ENCODE results near the gene SUGP1.

Gene SUGP1

DNA sequence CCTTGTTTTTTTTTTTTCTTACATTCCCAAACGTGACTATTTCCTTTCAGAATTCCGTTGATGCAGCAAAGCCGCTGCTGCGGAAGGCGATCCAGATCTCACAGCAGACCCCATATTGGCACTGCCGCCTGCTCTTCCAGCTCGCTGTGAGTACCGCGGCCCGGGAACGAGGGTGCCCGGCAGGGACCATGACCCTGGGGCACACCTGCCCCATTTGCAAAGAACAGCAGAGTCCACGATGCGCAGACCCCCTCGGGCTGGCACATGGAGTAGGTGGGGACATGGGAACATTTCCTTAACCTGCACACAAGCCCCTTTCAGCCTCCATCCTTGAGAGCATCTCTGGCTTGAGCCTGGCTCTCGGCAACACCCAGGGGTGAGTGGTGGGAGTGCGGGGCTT, 16.8 kb upstream of the SUGP1 start:
- H3K36me3 ChIP-seq (ENCODE audit: insufficient read depth, low read length), result peaks cover 64% of the 10 kb centered on the region
- H3K4me1 ChIP-seq (ENCODE audit: control insufficient read depth, insufficient read depth, low read length), result peaks cover 6% of the 10 kb centered on the region
- H3K27me3 ChIP-seq (ENCODE audit: control insufficient read depth, insufficient read depth, low read length), result no peaks in the 10 kb centered on the region
- no peaks in the 10 kb centered on the region for H3K9me3 ChIP-seq (replicated peaks; ENCODE audit: low read length)
- H3K4me3 ChIP-seq (ENCODE audit: low read length), result no peak overlapping the region
- H3K4me2 ChIP-seq (ENCODE audit: low read length), result no peak overlapping the region
- no peak overlapping the region for H3K9ac ChIP-seq (ENCODE audit: low read depth, low read length)

DNA sequence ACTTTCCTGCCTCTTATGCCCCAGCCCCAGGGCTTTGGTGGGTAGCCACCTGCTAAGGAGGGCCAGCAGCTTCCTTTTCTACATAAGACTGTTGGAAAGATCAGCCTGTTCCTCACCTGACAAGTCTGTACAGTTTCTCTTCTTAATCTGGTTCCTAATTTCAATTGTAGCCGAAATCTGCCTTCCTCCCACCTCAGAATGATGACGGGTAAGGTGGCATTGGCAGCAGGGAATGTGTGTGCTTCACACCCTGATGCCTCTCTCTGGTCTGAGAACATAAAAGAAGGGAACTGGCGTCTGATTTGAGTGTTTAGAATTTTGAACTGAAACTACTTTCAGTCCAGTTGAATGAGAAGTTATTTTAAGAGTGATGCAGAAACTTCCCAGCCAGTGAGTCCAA, 16.3 kb upstream of the SUGP1 start:
- H3K4me1 ChIP-seq (ENCODE audit: control insufficient read depth, insufficient read depth, low read length), result peaks cover 6% of the 10 kb centered on the region
- no peak overlapping the region for H3K9ac ChIP-seq (ENCODE audit: low read depth, low read length)
- H3K4me2 ChIP-seq (ENCODE audit: low read length), result no peak overlapping the region
- H3K4me3 ChIP-seq (ENCODE audit: low read length), result no peak overlapping the region
- no peaks in the 10 kb centered on the region for H3K27me3 ChIP-seq (ENCODE audit: control insufficient read depth, insufficient read depth, low read length)
- peaks cover 62% of the 10 kb centered on the region for H3K36me3 ChIP-seq (ENCODE audit: insufficient read depth, low read length)
- H3K9me3 ChIP-seq (replicated peaks; ENCODE audit: low read length), result no peaks in the 10 kb centered on the region

DNA sequence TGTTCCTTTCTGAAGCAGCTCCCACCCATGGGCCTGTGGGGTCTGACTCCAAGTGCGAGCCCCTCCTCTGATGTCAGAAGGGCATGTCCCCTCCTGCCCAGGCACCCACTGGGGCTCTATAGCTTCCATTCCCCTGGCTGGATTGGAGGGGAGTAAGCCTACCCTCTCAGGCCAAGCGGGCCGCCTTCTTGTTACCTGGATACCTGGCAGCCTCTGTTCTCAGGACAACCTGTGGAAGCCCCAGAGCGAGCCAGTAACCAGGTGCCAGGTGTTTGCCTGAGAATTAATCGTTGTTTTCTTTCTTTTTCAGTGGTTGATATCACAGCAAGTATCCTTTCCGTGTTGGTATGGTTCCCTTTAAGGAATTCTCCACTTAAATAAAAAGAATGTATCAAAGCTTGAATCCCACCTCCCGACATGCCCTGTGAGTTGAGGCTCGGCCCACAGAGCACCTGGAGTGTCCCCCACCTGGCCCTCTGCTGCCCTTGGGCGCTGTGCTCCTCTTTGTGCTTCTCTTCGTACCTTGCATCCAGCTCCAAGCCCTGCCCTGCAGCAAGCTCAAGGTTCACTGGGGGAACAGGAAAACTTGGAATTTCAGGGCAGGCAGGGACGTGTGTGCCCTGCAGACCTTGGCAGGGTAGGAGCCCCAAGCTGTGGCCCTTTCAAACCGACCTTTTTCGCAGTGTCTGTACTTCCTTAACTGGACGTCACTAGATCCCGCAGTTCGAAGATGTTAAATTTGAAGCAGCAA, 15.3 kb upstream of the SUGP1 start:
- Histone ChIP-seq H3K9ac (ENCODE audit: low read depth, low read length) (no peak overlapping the region), H3K36me3 (ENCODE audit: insufficient read depth, low read length) (peaks cover 58% of the 10 kb centered on the region), H3K9me3 (replicated peaks; ENCODE audit: low read length) (no peaks in the 10 kb centered on the region), H3K4me1 (ENCODE audit: control insufficient read depth, insufficient read depth, low read length) (peaks cover 6% of the 10 kb centered on the region), H3K4me2 (ENCODE audit: low read length) (no peak overlapping the region), H3K4me3 (ENCODE audit: low read length) (no peak overlapping the region), H3K27me3 (ENCODE audit: control insufficient read depth, insufficient read depth, low read length) (no peaks in the 10 kb centered on the region)

DNA sequence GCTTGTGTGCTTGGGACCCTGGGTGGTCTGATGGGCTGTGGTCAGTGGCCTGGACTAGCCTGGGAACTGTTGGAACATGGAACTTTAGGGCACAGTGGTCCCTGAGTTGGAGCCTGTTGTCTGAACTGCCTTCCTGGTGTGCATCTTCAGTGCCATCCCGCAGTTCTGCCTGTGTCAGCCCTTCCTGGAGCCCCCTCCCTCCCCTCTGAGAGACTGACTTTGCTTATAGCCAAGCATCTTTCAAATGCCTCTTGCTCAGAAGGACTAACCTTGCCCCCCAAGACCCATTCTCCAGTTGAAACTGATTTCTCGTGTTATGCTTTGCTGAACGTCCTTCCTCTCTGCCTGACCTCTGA, 14.7 kb upstream of the SUGP1 start:
- Histone ChIP-seq H3K4me1 (ENCODE audit: control insufficient read depth, insufficient read depth, low read length) (peaks cover 6% of the 10 kb centered on the region), H3K27me3 (ENCODE audit: control insufficient read depth, insufficient read depth, low read length) (no peaks in the 10 kb centered on the region), H3K4me3 (ENCODE audit: low read length) (no peak overlapping the region), H3K9me3 (replicated peaks; ENCODE audit: low read length) (no peaks in the 10 kb centered on the region), H3K4me2 (ENCODE audit: low read length) (no peak overlapping the region), H3K36me3 (ENCODE audit: insufficient read depth, low read length) (peaks cover 58% of the 10 kb centered on the region), H3K9ac (ENCODE audit: low read depth, low read length) (no peak overlapping the region)

DNA sequence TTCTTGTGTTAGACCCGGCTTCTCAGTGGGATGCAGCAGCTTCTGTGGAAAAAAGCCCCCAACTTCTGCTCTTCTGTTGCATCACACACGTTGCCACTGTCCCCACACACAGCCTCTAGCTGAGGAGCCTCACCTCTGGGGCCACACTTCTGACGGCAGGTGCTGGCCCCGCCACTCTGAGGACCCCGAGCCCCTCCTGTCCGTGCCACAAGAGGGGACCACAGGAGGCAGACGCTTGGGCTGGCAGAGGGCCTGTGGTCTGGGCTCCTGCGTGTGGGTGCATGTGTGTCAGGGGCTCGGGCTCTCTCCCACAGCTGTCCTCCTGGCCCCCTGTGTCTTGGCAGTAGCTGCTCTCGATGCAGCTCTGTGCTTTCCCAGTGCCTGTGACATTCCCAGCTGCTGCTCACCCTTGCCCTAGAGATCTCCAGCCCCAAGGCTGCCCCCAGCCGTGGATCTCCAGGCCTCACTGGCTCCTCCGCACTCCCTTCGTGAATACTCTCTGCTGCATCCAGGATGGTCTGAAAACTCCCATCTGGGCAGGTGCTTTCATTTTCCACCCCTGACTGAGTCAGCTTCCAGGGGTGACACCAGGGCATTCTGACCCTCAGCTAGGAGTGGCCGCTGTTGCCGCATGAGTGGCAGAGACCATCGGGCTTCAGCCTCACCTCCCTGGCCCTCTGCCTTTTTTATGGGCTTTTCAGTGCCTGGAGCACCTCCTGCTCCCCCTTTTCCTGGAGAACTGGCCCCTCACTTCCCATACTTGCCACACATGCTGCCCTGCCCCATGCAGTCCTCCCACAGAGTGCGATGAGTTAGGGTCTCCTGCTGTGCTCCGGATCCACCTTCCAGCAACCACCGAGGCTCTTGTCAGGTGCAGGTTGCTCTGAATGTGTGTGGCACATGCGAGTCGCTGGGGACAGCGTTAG, 14.0 kb upstream of the SUGP1 start:
- H3K9ac ChIP-seq (ENCODE audit: low read depth, low read length), result no peak overlapping the region
- H3K27me3 ChIP-seq (ENCODE audit: control insufficient read depth, insufficient read depth, low read length), result no peaks in the 10 kb centered on the region
- H3K4me2 ChIP-seq (ENCODE audit: low read length), result no peak overlapping the region
- H3K4me3 ChIP-seq (ENCODE audit: low read length), result no peak overlapping the region
- H3K36me3 ChIP-seq (ENCODE audit: insufficient read depth, low read length), result peaks cover 59% of the 10 kb centered on the region
- no peaks in the 10 kb centered on the region for H3K9me3 ChIP-seq (replicated peaks; ENCODE audit: low read length)
- peaks cover 6% of the 10 kb centered on the region for H3K4me1 ChIP-seq (ENCODE audit: control insufficient read depth, insufficient read depth, low read length)

DNA sequence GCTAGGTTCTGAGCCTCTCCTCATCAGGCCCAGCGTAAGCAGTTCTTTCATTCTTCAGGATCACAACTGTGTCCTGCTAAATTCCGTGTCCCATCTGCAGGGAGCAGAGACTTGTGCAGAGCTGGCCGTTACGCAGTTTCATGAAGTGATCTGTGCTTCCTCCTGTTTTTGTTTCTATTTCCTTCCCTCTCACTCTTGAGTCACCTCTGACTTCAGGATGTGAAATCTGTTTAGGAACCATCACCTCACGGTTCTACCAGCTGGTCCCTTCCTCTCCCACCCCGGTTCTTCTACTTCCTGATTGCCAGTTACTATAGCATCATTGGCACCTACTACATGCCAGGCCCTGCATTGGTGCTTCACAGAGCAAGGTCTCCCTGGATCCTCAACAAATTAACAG, 8.8 kb upstream of the SUGP1 start:
- no peaks in the 10 kb centered on the region for H3K27me3 ChIP-seq (ENCODE audit: control insufficient read depth, insufficient read depth, low read length)
- no peak overlapping the region for H3K4me2 ChIP-seq (ENCODE audit: low read length)
- H3K36me3 ChIP-seq (ENCODE audit: insufficient read depth, low read length), result peaks cover 32% of the 10 kb centered on the region
- no peak overlapping the region for H3K4me3 ChIP-seq (ENCODE audit: low read length)
- H3K9me3 ChIP-seq (replicated peaks; ENCODE audit: low read length), result no peaks in the 10 kb centered on the region
- H3K4me1 ChIP-seq (ENCODE audit: control insufficient read depth, insufficient read depth, low read length), result no peaks in the 10 kb centered on the region
- no peak overlapping the region for H3K9ac ChIP-seq (ENCODE audit: low read depth, low read length)

DNA sequence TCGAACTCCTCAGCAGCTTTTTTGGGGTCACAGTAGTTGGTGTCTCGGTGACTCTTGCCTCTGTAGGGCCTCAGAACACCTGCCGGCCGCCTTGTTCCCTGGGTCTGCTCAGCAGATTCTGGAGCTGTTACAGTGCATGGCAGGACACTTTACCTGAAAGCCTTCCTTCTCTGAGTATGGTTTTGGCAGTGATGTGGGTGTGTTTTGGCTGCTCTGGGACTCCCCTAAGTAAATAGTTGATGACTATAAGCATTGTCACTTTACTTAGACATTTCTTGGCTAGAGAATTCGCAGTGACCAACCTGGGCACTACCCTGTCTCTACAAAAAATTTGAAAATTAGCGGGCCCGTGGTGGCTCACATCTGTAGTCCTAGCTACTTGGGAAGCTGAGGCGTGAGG, 7.4 kb upstream of the SUGP1 start:
- Histone ChIP-seq H3K4me3 (ENCODE audit: low read length) (no peak overlapping the region), H3K9ac (ENCODE audit: low read depth, low read length) (no peak overlapping the region), H3K4me1 (ENCODE audit: control insufficient read depth, insufficient read depth, low read length) (peaks cover 6% of the 10 kb centered on the region), H3K27me3 (ENCODE audit: control insufficient read depth, insufficient read depth, low read length) (no peaks in the 10 kb centered on the region), H3K4me2 (ENCODE audit: low read length) (no peak overlapping the region), H3K9me3 (replicated peaks; ENCODE audit: low read length) (no peaks in the 10 kb centered on the region), H3K36me3 (ENCODE audit: insufficient read depth, low read length) (peaks cover 29% of the 10 kb centered on the region)

DNA sequence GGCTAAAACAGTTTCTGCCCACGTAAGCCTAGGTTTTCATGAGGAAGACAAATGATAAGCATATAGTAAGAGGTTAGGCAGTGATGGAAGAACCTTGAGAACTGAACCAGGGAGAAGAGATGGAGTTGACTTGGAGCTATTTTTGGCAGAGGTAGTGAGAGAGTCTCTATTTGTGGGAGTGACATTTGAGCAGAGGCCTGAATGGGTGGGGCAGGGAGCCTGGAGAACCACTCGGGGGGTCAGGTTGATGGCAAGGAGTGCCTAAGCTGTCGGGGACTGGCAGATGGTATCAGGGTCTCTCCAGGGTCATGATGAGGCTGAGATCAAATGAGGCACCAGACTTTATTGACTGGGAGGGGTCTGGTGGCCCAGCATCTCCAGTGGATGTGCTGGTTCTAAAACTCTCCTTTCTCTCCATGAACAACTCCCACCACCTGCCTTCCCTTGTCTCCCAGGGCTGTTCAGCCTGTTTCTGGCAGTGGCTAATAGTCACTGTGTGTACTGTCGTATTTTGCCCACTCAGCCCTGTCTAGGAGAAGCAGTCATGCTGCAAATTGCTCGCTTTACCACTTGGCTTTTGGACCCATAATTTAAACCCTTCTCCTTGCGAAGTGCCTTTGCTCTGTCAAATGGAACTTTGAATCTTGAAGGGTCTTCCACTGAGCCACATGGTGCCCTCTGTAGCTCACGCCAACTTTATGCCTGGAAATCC, 3.9 kb upstream of the SUGP1 start:
- peaks cover 17% of the 10 kb centered on the region for H3K36me3 ChIP-seq (ENCODE audit: insufficient read depth, low read length)
- H3K27me3 ChIP-seq (ENCODE audit: control insufficient read depth, insufficient read depth, low read length), result no peaks in the 10 kb centered on the region
- peak overlapping the region; percentile 11 for H3K4me2 ChIP-seq (ENCODE audit: low read length)
- H3K4me3 ChIP-seq (ENCODE audit: low read length), result no peak overlapping the region
- H3K9ac ChIP-seq (ENCODE audit: low read depth, low read length), result no peak overlapping the region
- H3K9me3 ChIP-seq (replicated peaks; ENCODE audit: low read length), result no peaks in the 10 kb centered on the region
- peaks cover 16% of the 10 kb centered on the region for H3K4me1 ChIP-seq (ENCODE audit: control insufficient read depth, insufficient read depth, low read length)

DNA sequence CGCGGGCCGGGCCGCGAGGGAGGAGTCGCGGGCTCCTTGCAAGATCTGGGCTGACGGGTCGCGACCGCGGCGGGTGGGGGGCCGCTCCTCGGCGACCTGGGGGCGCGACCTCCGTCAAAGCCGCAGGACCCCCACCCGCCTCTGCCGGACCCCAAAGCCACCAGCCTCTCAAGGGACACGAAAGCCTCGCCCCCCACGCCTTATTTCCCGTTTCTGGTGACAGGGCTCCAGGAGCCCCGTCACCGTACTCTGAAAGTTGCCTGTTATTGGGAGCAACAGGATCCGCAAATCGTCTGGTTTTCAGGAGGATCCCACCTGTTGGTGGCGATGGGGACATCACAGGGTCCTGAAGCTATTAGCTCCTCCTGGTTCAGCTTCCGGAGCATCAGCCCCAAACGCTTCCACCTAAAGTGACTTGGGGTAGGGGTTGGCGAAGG, 850 bp upstream of the SUGP1 start:
- H3K36me3 ChIP-seq (ENCODE audit: insufficient read depth, low read length), result peaks cover 18% of the 10 kb centered on the region
- H3K4me3 ChIP-seq (ENCODE audit: low read length), result peak overlapping the region; percentile 95
- H3K4me2 ChIP-seq (ENCODE audit: low read length), result peak overlapping the region; percentile 94
- peak overlapping the region; percentile 98 for H3K9ac ChIP-seq (ENCODE audit: low read depth, low read length)
- peaks cover 20% of the 10 kb centered on the region for H3K4me1 ChIP-seq (ENCODE audit: control insufficient read depth, insufficient read depth, low read length)
- H3K27me3 ChIP-seq (ENCODE audit: control insufficient read depth, insufficient read depth, low read length), result no peaks in the 10 kb centered on the region
- no peaks in the 10 kb centered on the region for H3K9me3 ChIP-seq (replicated peaks; ENCODE audit: low read length)

DNA sequence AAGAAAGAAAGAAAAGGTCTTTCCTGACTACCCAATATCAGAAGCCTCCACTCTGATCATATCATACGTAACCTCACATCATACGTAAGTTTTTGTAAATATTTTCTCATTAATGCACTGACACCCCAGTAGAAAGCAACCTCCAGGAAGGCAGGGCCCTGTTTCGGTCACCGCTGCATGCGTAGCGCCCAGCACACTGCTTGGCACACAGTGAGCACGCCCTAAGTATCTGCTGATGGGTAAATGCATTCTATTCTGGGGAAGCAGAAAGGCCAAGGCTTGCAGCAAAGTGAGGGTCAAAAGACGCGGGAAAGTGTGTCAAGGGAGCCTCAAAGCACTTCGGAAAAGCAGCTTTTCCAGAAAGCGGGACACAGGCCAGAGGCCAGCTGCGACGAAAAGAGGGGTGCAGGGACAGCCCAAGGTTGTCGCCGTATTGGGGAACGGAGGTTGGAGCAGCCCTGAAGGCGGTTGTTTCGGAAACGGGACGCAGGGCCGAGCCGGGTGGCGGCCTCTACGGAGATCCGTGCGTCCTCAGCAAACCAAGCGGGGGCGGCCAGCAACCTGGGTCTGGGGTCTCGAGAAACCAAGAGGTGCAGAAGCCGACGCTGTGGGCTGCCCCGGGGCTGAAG, 463 bp downstream of the SUGP1 start:
- Histone ChIP-seq H3K4me3 (ENCODE audit: low read length) (peak overlapping the region; percentile 95), H3K36me3 (ENCODE audit: insufficient read depth, low read length) (peaks cover 21% of the 10 kb centered on the region), H3K4me2 (ENCODE audit: low read length) (peak overlapping the region; percentile 94), H3K4me1 (ENCODE audit: control insufficient read depth, insufficient read depth, low read length) (peaks cover 20% of the 10 kb centered on the region), H3K9me3 (replicated peaks; ENCODE audit: low read length) (no peaks in the 10 kb centered on the region), H3K9ac (ENCODE audit: low read depth, low read length) (peak overlapping the region; percentile 98), H3K27me3 (ENCODE audit: control insufficient read depth, insufficient read depth, low read length) (no peaks in the 10 kb centered on the region)

DNA sequence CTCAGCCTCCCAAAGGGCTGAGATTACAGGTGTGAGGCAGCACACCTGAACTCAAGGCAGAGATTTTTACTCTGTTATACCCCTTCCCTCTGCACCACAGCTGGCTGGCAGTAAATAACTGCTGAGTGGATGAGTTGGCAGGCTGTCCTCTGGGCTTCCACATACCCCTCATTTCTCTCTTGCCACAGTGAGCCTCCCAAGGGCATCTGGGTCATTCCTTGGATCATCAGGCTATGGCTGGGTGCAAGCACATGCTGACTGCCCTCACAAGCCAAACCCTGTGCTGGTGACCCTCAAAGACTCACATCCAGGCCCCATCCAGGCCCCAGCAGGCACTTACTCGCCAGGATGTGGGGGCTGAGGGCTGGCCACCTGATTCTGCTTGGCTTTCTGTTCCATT, 4.2 kb downstream of the SUGP1 start:
- H3K4me1 ChIP-seq (ENCODE audit: control insufficient read depth, insufficient read depth, low read length), result peaks cover 6% of the 10 kb centered on the region
- H3K9me3 ChIP-seq (replicated peaks; ENCODE audit: low read length), result no peaks in the 10 kb centered on the region
- no peak overlapping the region for H3K9ac ChIP-seq (ENCODE audit: low read depth, low read length)
- H3K4me3 ChIP-seq (ENCODE audit: low read length), result no peak overlapping the region
- H3K36me3 ChIP-seq (ENCODE audit: insufficient read depth, low read length), result peaks cover 19% of the 10 kb centered on the region
- no peaks in the 10 kb centered on the region for H3K27me3 ChIP-seq (ENCODE audit: control insufficient read depth, insufficient read depth, low read length)
- H3K4me2 ChIP-seq (ENCODE audit: low read length), result no peak overlapping the region
